Body of pancreas (tissue), 4 donors: Measurements from ENCODE around the gene ENTHD1.

ENCODE experiments used
- CTCF ChIP-seq, 7 experiments: fragments of 450-650 bp in 4 of 7; fragments of 200-600 bp in 3 of 7; sonication (generic) in 3 of 7; IDR thresholded peaks; one replicate each; pipeline ENCODE4 v1.5.1; 2016 to 2019; ENCODE audit warnings: antibody characterized with exemption in 7 of 7
- POLR2A ChIP-seq, 3 donors: fragments of 450-650 bp; IDR thresholded peaks; one replicate each; pipeline ENCODE4 v1.6.1; 2016; ENCODE audit warnings: antibody characterized with exemption in 3 of 3, mild to moderate bottlenecking in 2 of 3

- TF ChIP-seq CTCF (IDR thresholded peaks at IDR 0.05) (no peak), POLR2A (IDR thresholded peaks at IDR 0.05) (no peak)
Measured at GRCh38 chr22:39771486-39771885, 122.1 kb downstream of the ENTHD1 start.
